Tibial nerve (tissue), 4 donors: ENCODE results near the gene CTNND1.

ENCODE experiments used
- CTCF ChIP-seq, 5 experiments: fragments of 200-600 bp in 3 of 5; fragments of 450-650 bp in 2 of 5; sonication (generic) in 3 of 5; IDR thresholded peaks; one replicate each; pipeline ENCODE4 v1.5.1; 2016 to 2019; ENCODE audit warnings: antibody characterized with exemption in 5 of 5, mild to moderate bottlenecking in 3 of 5, moderate library complexity in 2 of 5
- EP300 ChIP-seq, 2 donors: sonication (generic); formaldehyde crosslinking; IDR thresholded peaks; one replicate each; pipeline ENCODE4 v1.6.1; 2017; ENCODE audit warnings: antibody characterized with exemption in 2 of 2, mild to moderate bottlenecking in 1 of 2
- POLR2A ChIP-seq, 2 donors: fragments of 450-650 bp; IDR thresholded peaks; one replicate each; pipeline ENCODE4 v1.6.1; 2017; ENCODE audit warnings: antibody characterized with exemption in 2 of 2, mild to moderate bottlenecking in 2 of 2, moderate library complexity in 2 of 2

- TF ChIP-seq POLR2A (IDR thresholded peaks at IDR 0.05) (no peak), EP300 (IDR thresholded peaks at IDR 0.05) (no peak), CTCF (IDR thresholded peaks at IDR 0.05) (no peak)
Measured at GRCh38 chr11:57745206-57745605, 16.4 kb upstream of the CTNND1 start.
